ENCODE data around the gene HRH3. TPM values are rescaled to one million over a fixed set of nuclear protein-coding genes. Genes with fewer than 3 reads are reported as not detected.
A peak's percentile ranks its signal among the peaks of the same experiment; 100 is the strongest.

HRH3 gene
- total RNA-seq, 1 experiment from 2014 or later = 1.8 TPM

DNA sequence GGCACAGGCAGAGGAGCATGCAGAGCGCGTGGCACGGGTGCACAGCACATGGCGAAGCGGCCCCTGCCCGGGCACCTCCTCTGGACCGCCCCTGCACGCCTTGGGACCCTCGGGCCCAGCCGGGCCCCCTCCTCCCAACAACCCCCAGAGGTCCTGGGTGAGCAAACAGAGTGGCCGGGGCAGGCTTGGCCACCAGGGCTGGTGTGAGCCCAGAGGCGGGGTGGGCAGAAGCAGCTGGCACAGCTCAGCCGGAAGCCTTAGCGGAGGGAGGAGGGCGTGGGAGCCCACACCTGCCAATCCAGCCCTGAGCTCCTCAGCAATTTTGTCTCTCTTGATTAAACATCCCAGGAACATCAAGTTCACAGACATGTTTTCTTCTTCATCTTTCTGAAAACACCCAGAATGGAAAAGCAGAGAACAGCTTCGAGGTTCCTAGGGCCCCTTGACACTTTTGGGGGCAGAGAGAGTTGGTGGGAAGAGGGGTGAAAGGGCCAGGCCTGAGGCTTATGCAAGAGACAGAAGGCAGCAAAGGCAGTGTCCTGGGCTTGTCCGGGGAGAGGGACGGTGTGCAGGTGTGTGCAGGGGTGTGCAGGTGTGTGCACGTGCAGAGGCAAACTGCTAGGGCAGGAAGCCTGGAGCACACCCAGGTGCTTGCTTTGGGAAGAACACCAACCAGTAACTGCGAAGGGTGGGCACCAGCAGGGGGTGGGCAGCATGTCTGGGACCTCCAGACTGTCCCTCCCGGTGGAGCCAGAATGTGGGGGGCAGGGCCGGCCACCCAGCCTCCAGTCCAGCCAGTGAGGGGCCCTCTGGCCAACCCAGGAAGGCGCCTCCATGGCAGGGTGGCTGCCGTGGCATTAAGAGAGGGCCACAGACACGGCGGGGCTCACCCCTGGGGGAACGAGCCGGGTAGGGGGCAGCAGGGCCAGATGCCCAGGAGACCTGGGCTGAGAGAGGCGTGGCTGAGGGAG, 4.8 kb downstream of the HRH3 start:
- DNase-seq = no peak
- H3K23ac ChIP-seq (ENCODE audit: insufficient read length, low read depth, low read length) = no peak overlapping the region
- H3K27me3 Mint-ChIP-seq (ENCODE audit: low read depth) = peaks cover 59% of the 10 kb centered on the region
- no peaks in the 10 kb centered on the region for H3K4me1 ChIP-seq (ENCODE audit: insufficient read depth, low read length)
- H3K18ac ChIP-seq (ENCODE audit: insufficient read length, low read depth, low read length) = no peak overlapping the region
- H3K56ac ChIP-seq (ENCODE audit: insufficient read length, low read depth, low read length) = no peak overlapping the region
- no peak overlapping the region for H3K9ac ChIP-seq (ENCODE audit: extremely low read depth, insufficient read length, low read length)
- no CpG with 5 or more reads among the region's 29 CpGs for WGBS (ENCODE audit: extremely low coverage, insufficient read length, low lambda C conversion rate)
- H3K79me1 ChIP-seq (ENCODE audit: insufficient read depth, low read depth, low read length, poor library complexity, severe bottlenecking) = no peaks in the 10 kb centered on the region
- H2BK12ac ChIP-seq (ENCODE audit: insufficient read length, low read depth, low read length) = no peak overlapping the region
- no peak overlapping the region for H2BK20ac ChIP-seq (ENCODE audit: low read depth, low read length, poor library complexity, severe bottlenecking)
- H3K79me2 ChIP-seq (ENCODE audit: insufficient read depth, low read length) = no peaks in the 10 kb centered on the region
- H2BK5ac ChIP-seq (ENCODE audit: insufficient read length, low read length) = no peak overlapping the region
- no peak overlapping the region for H2BK15ac ChIP-seq (ENCODE audit: low read depth, low read length)
- no peaks in the 10 kb centered on the region for H4K20me1 ChIP-seq (ENCODE audit: control insufficient read depth, insufficient read depth, insufficient read length)
- TF ChIP-seq CTCF (conservative IDR thresholded peaks at IDR 0.05) = no peak
- no peak overlapping the region for H3T11ph ChIP-seq (ENCODE audit: low read length)
- no peak overlapping the region; the same call in 1 of the 2 replicates for H3K14ac ChIP-seq (ENCODE audit: insufficient read depth, low read length)
- no peak overlapping the region for H4K8ac ChIP-seq (replicated peaks; ENCODE audit: insufficient read length, low read depth, low read length)
- no peak overlapping the region for H3K4ac ChIP-seq (ENCODE audit: low read depth, low read length)
- peaks cover 7 to 24% of the 10 kb centered on the region in 2 experiments; a peak in 3 of 4 replicates for H3K4me1 Mint-ChIP-seq
- peak overlapping the region in 1 of 3 experiments; percentile 44; a peak in 1 of 7 replicates for H3K27ac Mint-ChIP-seq
- no peak overlapping the region for H2AFZ ChIP-seq (ENCODE audit: low read length)
- no peak overlapping the region for H4K91ac ChIP-seq (ENCODE audit: insufficient read length, low read depth, low read length)
- no peaks in the 10 kb centered on the region for H3K9me3 Mint-ChIP-seq
- H3K23me2 ChIP-seq (ENCODE audit: insufficient read length, low read depth, low read length, poor library complexity, severe bottlenecking) = peaks cover 6% of the 10 kb centered on the region
- H3K4me2 ChIP-seq (ENCODE audit: insufficient read depth, insufficient read length, low read length) = no peak overlapping the region
- H2AK5ac ChIP-seq (ENCODE audit: insufficient read length, low read length) = no peak overlapping the region
- H3K4me3 Mint-ChIP-seq = no peak overlapping the region
- no peaks in the 10 kb centered on the region for H3K36me3 Mint-ChIP-seq (ENCODE audit: insufficient read depth in 1 of 3, low read depth in 3 of 3)
- peaks cover 17% of the 10 kb centered on the region; the same call in 1 of the 2 replicates for H3K27me3 ChIP-seq (ENCODE audit: insufficient read depth, low read length)
- H2BK120ac ChIP-seq (ENCODE audit: low read depth, low read length, poor library complexity, severe bottlenecking) = no peak overlapping the region
- no peak overlapping the region for H3K27ac ChIP-seq (ENCODE audit: insufficient read length, low read depth, low read length)
- H3K9me3 ChIP-seq (ENCODE audit: control insufficient read depth, low read depth, low read length) = no peaks in the 10 kb centered on the region
- H4K5ac ChIP-seq (ENCODE audit: insufficient read length, low read depth, low read length) = no peak overlapping the region
